Measurements from ENCODE around the gene PAH.
A peak's percentile ranks its signal among the peaks of the same experiment; 100 is the strongest.
"Not testable (repeated sequence)": the region's sequence is repeated elsewhere in the genome, so short reads cannot be mapped to it uniquely, and the experiment has no call there.

Gene PAH

GRCh38 chr12:102891756-102892155 is 25.3 kb downstream of the PAH start:
- DNase-seq (ENCODE audit: low spot score) = no peak

DNA sequence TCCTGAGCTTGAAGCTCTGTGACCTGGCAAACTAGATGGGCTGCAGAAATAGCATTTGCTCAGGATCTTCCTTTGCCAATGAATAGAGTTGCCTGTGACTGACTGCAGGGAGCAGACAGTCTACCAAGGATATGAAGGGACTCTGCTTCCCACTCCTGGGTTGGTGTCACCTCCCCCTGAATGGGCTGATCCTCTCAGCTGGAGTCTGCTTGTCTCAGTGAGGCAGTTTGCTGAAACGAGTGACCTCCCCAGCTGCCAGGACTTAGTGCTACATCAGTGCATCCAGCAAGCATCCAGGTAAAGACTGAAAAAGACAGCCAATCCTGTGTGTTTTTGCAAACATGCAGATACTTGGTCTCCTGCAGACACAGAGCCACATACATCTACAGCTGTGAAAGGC is 28.5 kb downstream of the PAH start:
- no peak for DNase-seq (ENCODE audit: low spot score)

DNA sequence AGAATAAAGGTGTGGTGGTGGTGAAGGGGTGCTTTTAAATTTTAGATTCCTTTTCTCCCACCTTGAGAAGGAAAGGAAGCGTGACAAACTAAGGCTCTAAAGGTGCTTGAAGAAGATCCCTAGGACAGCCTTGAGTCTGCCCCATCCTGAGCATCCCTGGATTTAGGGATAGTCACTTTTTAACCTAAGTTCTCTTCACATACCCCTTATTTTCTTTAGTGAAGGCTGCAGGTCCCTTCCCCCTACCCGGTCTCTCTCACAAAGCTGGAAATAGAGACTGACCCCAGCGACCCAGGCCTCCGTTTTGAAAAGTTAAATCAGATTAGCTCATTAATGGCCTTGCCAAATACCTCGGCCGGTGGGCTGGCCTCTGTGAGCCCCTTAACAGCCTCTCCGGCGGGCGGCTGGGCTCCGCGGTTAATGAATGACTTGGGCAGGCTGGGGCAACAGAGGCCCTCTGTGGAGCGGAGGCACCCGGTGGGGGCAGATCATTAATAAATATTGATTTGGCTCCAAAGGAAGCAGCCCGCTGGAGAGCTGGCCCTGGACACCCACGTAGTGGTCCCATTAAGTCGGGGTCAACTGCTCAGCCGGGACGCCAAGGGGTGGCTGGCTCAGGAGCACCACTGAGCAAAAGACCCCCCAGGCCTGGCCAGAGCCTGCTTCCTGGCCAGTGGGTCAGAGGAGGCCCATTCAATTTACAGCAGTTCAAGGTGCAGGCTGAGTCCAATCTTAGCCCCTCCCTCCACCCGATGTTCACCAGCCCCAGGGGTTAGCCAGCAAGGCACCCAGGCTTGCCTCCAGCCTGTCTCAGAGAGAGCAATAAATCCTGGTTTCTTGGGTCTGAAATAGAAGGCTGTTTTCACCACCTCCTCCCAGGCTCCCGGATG is 31.8 kb downstream of the PAH start:
- DNase-seq (ENCODE audit: low spot score) = no peak

DNA sequence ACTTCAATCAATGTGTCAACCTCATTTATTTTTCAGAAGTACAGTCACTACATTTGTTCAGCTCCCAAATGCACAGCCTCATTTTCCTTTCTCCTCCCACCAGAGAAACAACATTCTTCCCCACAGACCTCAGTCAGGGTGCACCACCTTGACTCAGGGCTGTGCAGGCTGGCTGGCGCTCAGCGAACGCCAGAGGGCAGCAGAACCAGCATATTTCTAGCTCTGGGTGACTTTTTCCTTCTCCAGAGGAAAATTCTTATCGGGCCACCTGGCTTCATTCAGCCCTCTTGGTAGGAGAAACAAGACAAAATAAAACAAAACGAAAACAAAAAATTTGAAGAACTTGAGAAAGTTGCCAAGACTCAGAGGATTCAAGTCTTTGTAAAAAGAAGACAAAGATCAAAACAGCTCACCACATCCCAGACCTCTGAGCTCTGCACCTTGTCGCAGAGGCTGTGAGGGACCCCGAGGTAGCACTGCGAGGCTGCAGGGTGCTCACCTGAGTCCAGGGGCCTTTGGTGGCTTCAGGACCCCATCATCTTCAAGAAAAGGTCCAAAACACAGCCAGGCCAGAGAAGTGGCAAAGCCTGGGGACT is 33.7 kb downstream of the PAH start:
- peak; percentile 37 for DNase-seq (ENCODE audit: low spot score)

DNA sequence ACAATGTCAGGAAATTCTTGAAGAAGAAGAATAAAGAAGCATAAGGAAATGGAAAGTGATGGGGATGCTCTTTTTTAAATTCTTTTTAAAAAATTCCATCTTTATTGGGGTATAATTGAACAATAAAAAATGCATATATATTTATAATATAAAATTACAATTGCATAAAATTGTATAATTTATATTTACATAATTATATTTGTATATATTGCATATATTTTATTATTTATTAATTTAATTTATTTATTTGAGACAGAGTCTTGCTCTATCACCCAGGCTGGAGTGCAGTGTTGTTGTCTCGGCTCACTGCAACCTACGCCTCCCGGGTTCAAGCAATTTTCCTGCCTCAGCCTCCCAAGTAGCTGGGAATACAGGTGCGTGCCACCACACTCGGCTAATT is 36.3 kb downstream of the PAH start:
- no peak for DNase-seq (ENCODE audit: low spot score)

DNA sequence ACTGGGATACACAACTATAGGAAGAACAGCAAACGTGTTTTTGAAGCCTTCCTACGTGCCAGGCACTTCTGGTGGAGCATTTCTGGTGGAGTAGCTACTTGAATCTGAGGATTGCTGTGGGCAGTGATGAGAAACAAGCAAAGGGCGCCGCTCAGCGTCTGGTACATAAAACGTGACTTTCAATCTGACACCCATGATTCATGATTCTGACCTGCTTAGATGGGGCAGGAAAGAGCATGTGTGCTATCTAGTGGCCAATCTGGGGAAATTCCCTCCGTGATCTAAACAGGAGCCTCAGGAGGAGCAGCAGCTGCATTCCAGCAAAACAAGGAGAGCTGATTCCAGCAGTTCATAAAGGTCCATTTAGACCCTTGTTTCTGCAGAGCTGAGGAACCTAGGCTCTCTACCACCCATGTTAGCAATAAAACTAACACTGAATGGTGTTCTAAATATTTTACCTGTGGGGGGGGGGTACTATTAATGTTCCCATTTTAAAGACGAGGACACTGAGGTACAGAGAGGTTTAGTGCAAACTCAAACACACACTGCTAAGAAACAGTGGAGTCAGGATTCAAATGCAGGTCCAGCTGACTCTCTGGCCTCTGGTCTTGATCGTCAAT is 37.8 kb downstream of the PAH start:
- peak; percentile 31 for DNase-seq (ENCODE audit: low spot score)

DNA sequence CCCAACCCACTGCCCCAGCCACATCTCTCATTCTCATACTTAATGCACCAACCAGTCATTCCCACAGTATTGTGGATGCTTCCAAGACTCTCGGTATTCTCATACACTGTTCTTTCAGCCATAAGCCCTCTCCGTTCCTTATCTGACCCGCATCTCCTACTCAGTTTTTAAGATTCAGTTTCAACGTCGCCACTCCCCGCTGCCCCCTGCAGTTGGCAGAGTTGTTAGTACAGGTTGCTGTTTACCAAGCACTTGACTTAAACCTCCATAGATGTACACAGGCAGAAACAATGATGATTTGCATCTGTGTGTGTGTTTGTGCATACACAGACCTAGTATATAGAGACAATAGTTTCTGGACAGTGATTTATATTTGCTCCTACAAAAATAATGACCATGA is 40.2 kb downstream of the PAH start:
- no peak for DNase-seq (ENCODE audit: low spot score)

DNA sequence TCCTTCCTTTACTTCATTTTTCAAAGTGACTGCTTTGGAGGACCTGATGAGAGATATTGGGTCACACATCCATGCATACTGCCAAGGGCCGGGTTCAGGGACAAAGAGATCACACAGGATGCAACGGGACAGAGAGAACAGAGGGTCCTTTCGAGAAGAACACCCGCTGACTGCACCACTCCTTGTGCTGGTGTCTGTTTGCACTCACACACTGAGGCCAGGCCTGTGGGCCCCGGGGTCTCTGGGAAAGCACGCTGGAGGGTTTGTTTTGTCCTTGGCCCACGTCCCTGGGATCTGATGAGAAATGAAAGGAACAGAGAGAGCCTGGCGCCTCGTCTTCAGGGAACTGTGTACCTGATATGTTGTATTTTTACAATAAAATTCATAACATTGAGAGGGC is 42.2 kb downstream of the PAH start:
- no peak for DNase-seq (ENCODE audit: low spot score)

- DNase-seq (ENCODE audit: low spot score) = no peak
Observed at GRCh38 chr12:102873077-102873476, 44.0 kb downstream of the PAH start.

DNA sequence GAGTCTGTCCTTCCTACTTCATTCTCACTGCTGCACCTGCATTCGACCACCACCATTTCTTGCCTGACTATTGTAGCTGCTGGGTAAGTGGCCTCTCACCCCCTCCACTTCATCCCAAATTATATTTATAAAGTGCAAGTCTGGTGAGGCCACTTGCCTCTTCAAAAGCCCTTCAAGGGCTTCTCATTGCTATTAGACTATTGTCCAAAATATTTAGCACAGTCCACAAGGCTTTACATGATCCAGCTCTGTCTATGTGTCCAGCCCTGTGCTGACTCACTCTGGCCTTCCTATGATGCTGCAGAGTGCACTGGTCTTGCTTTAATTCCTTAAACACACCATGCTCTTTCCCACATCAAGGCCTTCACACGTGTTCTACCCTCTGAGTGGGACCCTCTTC is 46.0 kb downstream of the PAH start:
- DNase-seq (ENCODE audit: low spot score) = no peak

DNA sequence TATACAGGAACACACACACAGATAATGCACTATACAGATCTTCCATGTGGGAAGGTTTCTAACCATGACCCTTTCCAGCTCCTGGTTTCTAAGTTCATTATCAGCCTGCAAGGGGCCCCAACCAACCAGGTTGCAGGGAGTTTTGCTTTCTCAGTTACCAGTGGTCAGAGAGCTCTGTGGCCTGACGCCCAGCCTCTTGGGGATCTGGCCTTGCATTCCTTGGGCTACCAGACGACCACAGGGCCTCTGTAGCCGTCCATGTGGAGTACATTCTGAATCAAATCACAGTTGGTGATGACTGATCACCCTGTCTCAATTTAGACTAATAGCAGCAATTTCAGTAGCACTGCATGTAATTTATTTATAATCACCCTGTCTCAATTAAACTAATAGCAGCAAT is 47.5 kb downstream of the PAH start:
- DNase-seq (ENCODE audit: low spot score) = no peak

GRCh38 chr12:102865821-102866615 is 51.0 kb downstream of the PAH start:
- DNase-seq (ENCODE audit: low spot score) = no peak

DNA sequence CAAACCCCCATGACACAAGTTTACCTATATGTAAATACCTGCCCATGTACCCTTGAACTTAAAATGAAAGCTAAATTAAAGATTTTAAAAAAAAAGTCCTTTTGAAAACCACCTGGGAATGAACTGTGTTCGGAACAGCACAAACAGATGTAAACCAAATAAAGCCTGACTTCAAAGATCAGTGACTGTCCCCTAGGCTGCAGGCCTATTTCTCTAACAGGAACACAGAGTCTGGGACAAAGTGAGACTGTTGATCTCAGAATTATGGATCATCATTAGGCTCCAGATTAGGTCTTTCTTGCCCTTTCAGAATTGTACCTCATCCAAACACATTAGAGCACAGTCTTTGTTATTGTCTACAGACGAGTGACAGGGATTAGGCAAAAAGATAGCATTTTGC is 54.6 kb downstream of the PAH start:
- no peak for DNase-seq (ENCODE audit: low spot score)

- DNase-seq (ENCODE audit: low spot score) = no peak
Observed at GRCh38 chr12:102851246-102851645, 65.8 kb downstream of the PAH start.

DNA sequence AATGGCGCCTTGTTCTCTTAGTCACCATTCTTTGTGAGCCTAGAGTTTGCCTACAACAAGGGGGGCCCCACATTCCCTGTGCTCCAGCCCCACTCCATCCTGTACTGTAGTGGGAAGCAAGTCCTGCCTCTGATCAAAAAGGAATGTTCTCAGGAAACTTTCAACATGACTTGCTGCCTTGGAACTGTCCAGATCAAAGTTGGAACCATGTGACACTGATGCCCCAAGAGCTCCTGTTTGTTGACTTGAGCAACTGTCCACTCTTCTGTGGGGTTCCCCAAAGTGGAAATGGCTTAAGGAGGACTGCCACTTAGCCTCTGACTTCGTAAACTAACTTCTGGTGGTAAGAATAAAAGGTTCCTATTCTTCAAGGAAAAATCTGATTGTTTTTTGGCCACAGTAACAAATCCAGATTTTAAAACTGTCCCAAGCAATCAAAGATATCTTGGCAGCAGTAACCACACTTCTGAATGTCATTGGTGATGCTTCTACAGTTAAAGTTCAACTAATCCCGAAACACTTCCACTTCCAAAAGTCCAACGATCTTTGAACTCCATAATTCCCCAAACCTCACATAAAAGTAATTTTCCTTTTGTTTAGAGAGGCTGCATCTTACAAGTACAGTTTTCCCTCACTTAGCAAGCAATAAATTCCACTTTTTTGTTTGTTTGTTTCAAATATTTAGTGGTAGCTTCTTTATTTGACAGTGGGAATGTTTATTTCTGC is 67.2 kb downstream of the PAH start:
- no peak for DNase-seq (ENCODE audit: low spot score)

- DNase-seq (ENCODE audit: low spot score) = no peak
Observed at GRCh38 chr12:102848832-102849231, 68.2 kb downstream of the PAH start.

- DNase-seq (ENCODE audit: low spot score) = no peak
Observed at GRCh38 chr12:102847131-102847530, 69.9 kb downstream of the PAH start.

DNA sequence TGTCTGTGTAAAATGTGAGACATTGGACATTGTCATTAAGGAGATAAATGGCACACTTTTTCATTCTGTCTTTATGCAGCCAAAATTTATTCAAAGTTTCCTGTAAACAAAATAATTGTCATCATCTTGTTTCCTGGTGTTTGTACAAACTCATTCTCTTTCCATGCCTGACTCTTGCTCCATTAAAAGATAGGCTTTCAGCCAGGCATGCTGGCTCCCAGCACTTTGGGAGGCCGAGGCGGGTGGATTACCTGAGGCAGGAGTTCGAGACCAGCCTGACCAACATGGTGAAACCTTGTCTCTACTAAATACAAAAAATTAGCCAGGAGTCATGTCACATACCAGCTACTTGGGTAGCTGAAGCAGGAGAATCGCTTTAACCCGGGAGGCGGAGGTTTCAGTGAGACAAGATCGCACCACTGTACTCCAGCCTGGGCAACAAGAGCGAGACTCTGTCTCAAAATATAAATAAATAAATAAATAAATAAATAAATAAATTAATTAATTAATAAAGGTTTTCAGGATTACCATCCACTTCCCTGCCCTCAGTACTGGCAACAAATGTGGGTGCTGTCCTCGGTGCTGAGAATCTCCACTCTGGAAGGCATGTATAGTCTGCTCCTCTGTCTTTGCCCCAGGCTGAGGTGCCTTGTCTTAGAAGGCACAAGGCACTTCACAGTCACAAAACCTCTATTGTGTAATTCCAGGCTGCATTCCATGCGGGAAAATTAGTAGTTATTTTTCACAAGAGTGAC is 83.2 kb downstream of the PAH start:
- no peak for DNase-seq (ENCODE audit: low spot score)

GRCh38 chr12:102832826-102833225 is 84.2 kb downstream of the PAH start:
- DNase-seq (ENCODE audit: low spot score) = not testable (repeated sequence)

DNA sequence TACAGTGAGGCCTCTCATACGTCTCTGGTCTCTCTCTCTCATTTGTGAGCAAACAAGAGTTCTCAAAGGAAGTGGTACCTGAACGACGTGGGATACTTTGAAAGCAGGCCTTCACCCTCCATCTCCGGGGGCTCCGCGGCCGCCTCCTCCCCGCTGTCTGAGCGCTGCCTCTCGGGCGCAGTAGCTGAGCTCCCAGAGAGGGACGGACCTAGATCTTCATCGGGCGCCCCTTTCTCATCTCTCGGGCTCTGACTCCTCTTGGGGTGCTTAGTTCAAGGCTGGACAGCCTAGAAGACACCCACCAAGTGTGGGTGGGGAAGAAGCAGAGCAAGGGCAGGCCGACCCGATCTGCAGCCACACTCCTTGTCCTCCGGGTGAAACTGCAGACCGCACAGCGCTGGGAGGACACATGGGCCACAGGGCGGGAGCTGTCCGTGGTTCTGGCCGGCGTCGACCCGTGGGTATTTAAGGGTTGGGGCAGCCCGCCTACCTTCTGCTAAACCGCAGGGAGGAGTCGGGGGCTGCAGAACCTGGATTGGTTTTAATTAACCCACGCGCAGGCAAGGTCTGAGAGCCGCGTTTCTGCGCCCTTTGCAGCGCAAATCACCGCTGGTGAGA is 92.7 kb downstream of the PAH start:
- DNase-seq (ENCODE audit: low spot score) = no peak

DNA sequence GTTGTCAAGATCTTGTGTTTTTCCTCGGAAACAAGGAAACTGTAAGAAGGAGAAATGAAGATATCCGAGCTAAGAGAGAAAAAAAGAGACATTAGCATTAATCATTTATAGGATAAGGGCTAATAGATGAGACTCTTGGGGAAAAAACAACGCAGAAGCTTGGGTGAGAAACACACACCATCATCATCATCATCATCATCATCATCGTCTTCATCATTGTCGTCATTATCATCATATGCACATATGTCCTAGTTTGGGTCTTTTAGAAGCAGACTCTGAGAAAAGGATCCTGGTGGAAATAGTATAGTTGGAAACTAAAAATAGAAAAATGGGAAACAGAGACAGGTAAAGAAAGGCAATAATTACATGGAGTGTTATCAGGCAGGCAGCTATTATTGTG is 95.9 kb downstream of the PAH start:
- no peak for DNase-seq (ENCODE audit: low spot score)
